K562 (cell line): ENCODE data around the gene RBPJL. TPM values are rescaled to one million over a fixed set of nuclear protein-coding genes. Genes with fewer than 3 reads are reported as not detected.

Experiments used
- ATAC-seq: fragments of 200-7000 bp; cut with Tn5 transposase; 3 replicates; pipeline ENCODE4 v1.9.1; 2020; ENCODE audit warnings: moderate library complexity
- BruUV-seq: library from RNA; stranded (reverse); fragments of 400-500 nt; replicated peaks from 2 replicates; lab custom pipeline; 2021; lab: Mats Ljungman, UMichigan
- CTCF ChIA-PET: fragments of 300-600 bp; formaldehyde crosslinking; extraction: SDS; loops from one replicate; lab custom pipeline; 2021; ENCODE audit warnings: low intra/inter-chr PET ratio; lab: Yijun Ruan, JAX
- POLR2A ChIA-PET: fragments of 300-600, 350-650 bp; sonication (Branson Sonifier 250); formaldehyde crosslinking; extraction: SDS; loops from one replicate; lab custom pipeline; 2021; ENCODE audit warnings: antibody characterized with exemption, inconsistent platforms; lab: Yijun Ruan, JAX
- DNase-seq, 4 experiments: peaks; one replicate each; pipeline versions ENCODE4 v3.0.0 to v3.0.0-alpha.2; 2011 to 2018; ENCODE audit warnings: low spot score in 3 of 4, mixed read lengths in 3 of 4; ENCODE audit errors: extremely low read depth in 1 of 4
- FAIRE-seq: peaks from 2 replicates; lab custom pipeline; 2011; peaks lifted over from hg19 to GRCh38; lab: Jason Lieb, UNC
- H2AFZ ChIP-seq: 2 replicates; pipeline ENCODE4 v1.6.0; 2011; ENCODE audit warnings: low read depth, low read length, control low read depth, inconsistent platforms
- H3K27ac ChIP-seq: fragments of 200-600 bp; 3 replicates; pipeline ENCODE4 v1.8.0; 2011; ENCODE audit warnings: low read depth, mild to moderate bottlenecking, control low read depth, inconsistent platforms, low read length, moderate library complexity, mixed read lengths; ENCODE audit errors: extremely low read depth
- H3K27me3 ChIP-seq, 2 experiments: fragments of 300-600 bp in 1 of 2; 2 replicates in 1 of 2; 3 replicates in 1 of 2; pipeline versions ENCODE4 v1.6.0 to v1.8.0; 2011; ENCODE audit warnings: inconsistent platforms in 2 of 2, low read length in 2 of 2, mild to moderate bottlenecking in 1 of 2, mixed read lengths in 1 of 2, moderate library complexity in 1 of 2; ENCODE audit not compliant: control insufficient read depth in 2 of 2, insufficient read depth in 2 of 2
- H3K36me3 ChIP-seq: fragments of 300-600 bp; 3 replicates; pipeline ENCODE4 v1.8.0; 2011; ENCODE audit warnings: mild to moderate bottlenecking, low read length, inconsistent platforms; ENCODE audit not compliant: control insufficient read depth, insufficient read depth
- H3K4me1 ChIP-seq, 2 experiments: fragments of 200-600 bp in 1 of 2; replicated peaks in 1 of 2; 2 replicates in 1 of 2; 3 replicates in 1 of 2; pipeline versions ENCODE4 v1.5.1 to v1.8.0; 2011; ENCODE audit warnings: inconsistent platforms in 2 of 2, low read length in 2 of 2, mild to moderate bottlenecking in 1 of 2, mixed read lengths in 1 of 2, moderate library complexity in 1 of 2; ENCODE audit not compliant: control insufficient read depth in 2 of 2, insufficient read depth in 2 of 2
- H3K4me2 ChIP-seq: 2 replicates; pipeline ENCODE4 v1.6.1; 2011; ENCODE audit warnings: low read length, control low read depth, inconsistent platforms, mixed read lengths; ENCODE audit not compliant: insufficient read depth
- H3K4me3 ChIP-seq: fragments of 200-600 bp; sonication (generic), shearing (Covaris generic); 2 replicates; pipeline ENCODE4 v1.5.1; 2016; ENCODE audit warnings: control low read depth, inconsistent platforms
- H3K79me2 ChIP-seq: fragments of 200-600 bp; 3 replicates; pipeline ENCODE4 v1.8.0; 2011; ENCODE audit warnings: low read length, inconsistent platforms; ENCODE audit not compliant: control insufficient read depth, insufficient read depth
- H3K9ac ChIP-seq, 2 experiments: 2 replicates each; pipeline versions ENCODE4 v1.6.0 to v1.6.1; 2011; ENCODE audit warnings: low read depth in 2 of 2, low read length in 2 of 2, control low read depth in 1 of 2, inconsistent platforms in 1 of 2, mild to moderate bottlenecking in 1 of 2, mixed read lengths in 1 of 2; ENCODE audit not compliant: insufficient read depth in 1 of 2
- H3K9me1 ChIP-seq: one replicate; pipeline ENCODE4 v1.6.0; 2011; ENCODE audit warnings: inconsistent platforms, mild to moderate bottlenecking, low read length, moderate library complexity; ENCODE audit not compliant: control insufficient read depth, insufficient read depth
- H3K9me3 ChIP-seq: replicated peaks from 2 replicates; pipeline ENCODE4 v1.5.1; 2011; ENCODE audit warnings: low read depth, low read length, inconsistent platforms; ENCODE audit not compliant: control insufficient read depth, insufficient read depth
- H4K20me1 ChIP-seq: replicated peaks from 2 replicates; pipeline ENCODE4 v1.6.1; 2011; ENCODE audit warnings: low read length, inconsistent platforms, mixed read lengths; ENCODE audit not compliant: control insufficient read depth, insufficient read depth
- ADNP ChIP-seq: fragments of 200-800 bp; sonication (Bioruptor generic); IDR thresholded peaks from 2 replicates; pipeline ENCODE4 v1.6.1; 2016; ENCODE audit warnings: missing genetic modification characterization, missing compliant biosample characterization
- ESRRA ChIP-seq: fragments of 450-650 bp; IDR thresholded peaks from 2 replicates; pipeline ENCODE4 v1.6.1; 2014; ENCODE audit warnings: low read depth, mild to moderate bottlenecking, moderate library complexity, borderline replicate concordance
- HIVEP1 ChIP-seq: fragments of 250-450 bp; sonication (Bioruptor Pico); IDR thresholded peaks from 2 replicates; pipeline ENCODE4 v1.4.0; 2020; ENCODE audit warnings: mild to moderate bottlenecking
- HMG20B ChIP-seq: fragments of 250-450 bp; sonication (Bioruptor Pico); IDR thresholded peaks from 2 replicates; pipeline ENCODE4 v1.5.0; 2021; ENCODE audit warnings: mild to moderate bottlenecking
- LCOR ChIP-seq: sonication (generic); formaldehyde crosslinking; IDR thresholded peaks from 2 replicates; pipeline ENCODE4 v1.8.0; 2022; ENCODE audit warnings: mild to moderate bottlenecking, missing genetic modification reagents
- MAFG ChIP-seq: fragments of 450-650 bp; conservative IDR thresholded peaks from 2 replicates; pipeline ENCODE4 v1.6.1; 2016; ENCODE audit warnings: missing genetic modification characterization, missing compliant biosample characterization
- PHF21A ChIP-seq: fragments of 450-650 bp; IDR thresholded peaks from 2 replicates; pipeline ENCODE4 v1.6.1; 2017; ENCODE audit warnings: low read depth, borderline replicate concordance
- PTRF ChIP-seq: fragments of 450-650 bp; IDR thresholded peaks from 2 replicates; pipeline ENCODE4 v1.6.1; 2016; ENCODE audit warnings: mild to moderate bottlenecking, missing genetic modification characterization, missing compliant biosample characterization
- PTTG1 ChIP-seq: fragments of 450-650 bp; IDR thresholded peaks from 2 replicates; pipeline ENCODE4 v1.6.1; 2016; ENCODE audit warnings: low read depth, mild to moderate bottlenecking, missing genetic modification characterization, missing compliant biosample characterization
- RCOR1 ChIP-seq, 2 experiments: IDR thresholded peaks; 2 replicates each; pipeline ENCODE4 v1.6.1; 2012; ENCODE audit warnings: low read depth in 2 of 2, low read length in 2 of 2, borderline replicate concordance in 1 of 2, improper control_type of control experiment in 1 of 2
- SIRT6 ChIP-seq: IDR thresholded peaks from one replicate; pipeline ENCODE4 v1.6.1; 2012; ENCODE audit warnings: low read depth, mild to moderate bottlenecking, control low read depth, inconsistent platforms, low read length, moderate library complexity
- SMAD4 ChIP-seq: fragments of 250-450 bp; sonication (Bioruptor Pico); conservative IDR thresholded peaks from 2 replicates; pipeline ENCODE4 v1.8.0; 2021; ENCODE audit warnings: inconsistent platforms, mild to moderate bottlenecking, moderate library complexity
- SRSF3 ChIP-seq: fragments of 200-400 bp; formaldehyde crosslinking; IDR thresholded peaks from 2 replicates; pipeline ENCODE4 v1.6.1; 2016; ENCODE audit warnings: mild to moderate bottlenecking, low read length, moderate library complexity; ENCODE audit not compliant: insufficient read depth
- TFAM ChIP-seq: fragments of 250-450 bp; sonication (Bioruptor Pico); conservative IDR thresholded peaks from 2 replicates; pipeline ENCODE4 v1.5.0; 2021; ENCODE audit warnings: mild to moderate bottlenecking, moderate library complexity
- TRIM24 ChIP-seq, 2 experiments: fragments of 450-650 bp; IDR thresholded peaks; 2 replicates each; pipeline ENCODE4 v1.6.1; 2016
- ZNF23 ChIP-seq: fragments of 250-450 bp; sonication (Bioruptor Pico); IDR thresholded peaks from 2 replicates; pipeline ENCODE4 v1.4.0; 2020; ENCODE audit warnings: mild to moderate bottlenecking
- ZNF644 ChIP-seq: fragments of 200-800 bp; sonication (Bioruptor generic); IDR thresholded peaks from 2 replicates; pipeline ENCODE4 v1.6.1; 2016; ENCODE audit warnings: low read depth, missing genetic modification characterization, missing compliant biosample characterization
- WGBS: fragments of 100-300 bp; shearing (Covaris generic); methylation state at CpG from one replicate; pipeline ENCODE4 v1.1.6; 2016; ENCODE audit warnings: low coverage, mixed read lengths; ENCODE audit not compliant: insufficient coverage; ENCODE audit errors: missing lambda C conversion rate; 5-methylcytosine and 5-hydroxymethylcytosine counted together
- in situ Hi-C: fragments of 300-500 bp; cut with MboI; formaldehyde crosslinking; loops from 4 replicates; pipeline ENCODE4 v1.15.0; 2018; ENCODE audit warnings: inconsistent platforms, mixed read lengths
- intact Hi-C: fragments of 100-400 bp; cut with micrococcal nuclease; formaldehyde crosslinking; loops from 2 replicates; pipeline ENCODE4 v1.14.2; 2022
- polyA plus RNA-seq, 8 experiments: library from polyadenylated mRNA; depleted of rRNA in 4 of 8; stranded (reverse) in 5 of 8; unstranded in 3 of 8; fragments of >200 nt; fragmentation: Nextera tagmentation in 2 of 8; fragmentation: Illumina TruSeq in 1 of 8; extraction: Ambion mirVana in 2 of 8; extraction: Trizol in 1 of 8; gene quantifications; 2 replicates each; pipeline versions ENCODE4 v1.2.1 to v1.2.3, GENCODE V29; 2011 to 2014; ENCODE audit warnings: inconsistent platforms in 1 of 8, missing spikeins in 1 of 8
- total RNA-seq, 7 experiments: library from RNA; depleted of rRNA in 6 of 7; stranded (reverse); fragments of >200 nt in 6 of 7; fragmentation: Illumina TruSeq in 2 of 7; extraction: Trizol in 2 of 7; gene quantifications; 2 replicates each; pipeline versions ENCODE4 v1.2.1 to v1.2.3, GENCODE V29; 2011 to 2021; ENCODE audit warnings: low replicate concordance in 1 of 7
- TF ChIP-seq, protein P1 (sequence below): sonication (generic); IDR thresholded peaks from 2 replicates; pipeline ENCODE4 v1.6.1; 2016
- TF ChIP-seq, protein P2 (sequence below): fragments of 250-450 bp; sonication (Bioruptor Pico); IDR thresholded peaks from 2 replicates; pipeline ENCODE4 v1.8.0; 2022; ENCODE audit warnings: moderate library complexity, mild to moderate bottlenecking, inconsistent platforms
- TF ChIP-seq, protein P3 (sequence below), 2 experiments: fragments of 450-650 bp in 1 of 2; sonication (generic) in 1 of 2; formaldehyde crosslinking in 1 of 2; IDR thresholded peaks in 1 of 2; conservative IDR thresholded peaks in 1 of 2; 2 replicates each; pipeline versions ENCODE4 v1.6.1 to v1.8.1; 2016 to 2023; ENCODE audit warnings: mild to moderate bottlenecking in 2 of 2, moderate library complexity in 2 of 2, inconsistent platforms in 1 of 2, missing genetic modification reagents in 1 of 2

Gene RBPJL
- total and polyA plus RNA-seq, 9 of the 15 experiments (the other 6 are each of a cell fraction or from before 2014, with no cell fraction given): not detected

DNA sequence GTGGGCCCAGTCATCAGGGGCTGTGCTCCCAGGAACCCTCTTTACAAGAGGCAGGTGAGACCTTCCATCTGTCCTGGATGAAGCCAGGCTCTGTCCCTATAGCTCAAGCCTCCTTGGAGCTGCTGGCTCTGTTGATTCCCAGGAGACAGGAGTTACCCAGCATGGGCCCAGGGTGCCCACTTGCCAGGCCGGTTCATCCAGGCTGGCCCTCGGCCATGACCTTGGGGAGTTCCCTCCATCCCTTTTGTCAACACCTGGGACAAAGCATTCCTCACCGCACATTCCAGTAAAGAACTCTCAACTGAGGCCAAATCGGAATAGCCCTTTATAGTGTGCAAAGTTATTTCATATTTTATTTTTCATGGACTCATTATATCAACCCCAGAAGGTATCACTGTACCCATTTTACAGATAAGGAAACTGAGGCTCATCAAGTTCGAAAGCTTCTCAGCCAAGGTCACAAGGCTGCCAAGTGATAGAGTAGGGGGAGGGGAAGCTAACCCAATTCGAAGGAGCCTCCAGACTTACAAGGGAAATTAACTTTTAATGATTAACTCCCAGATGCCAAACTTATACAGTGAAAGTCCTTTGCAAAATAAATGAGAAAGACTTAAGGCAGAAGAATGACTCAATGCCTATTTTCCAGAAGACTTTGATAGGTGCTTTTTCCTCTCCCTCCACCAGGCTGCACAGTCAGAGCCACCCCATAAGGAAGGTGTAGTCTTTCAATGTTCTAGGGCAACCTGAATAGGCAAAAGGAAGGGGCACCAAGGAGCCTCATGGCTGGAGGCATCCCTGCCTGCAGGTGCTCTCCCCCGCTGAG, 23.1 kb downstream of the RBPJL start:
- Histone ChIP-seq H3K9me3 (no peaks in the 10 kb centered on the region), H3K9me1 (peaks cover under 1% of the 10 kb centered on the region), H3K27ac (no peak overlapping the region), H3K9ac (no peak overlapping the region), H3K36me3 (peaks cover 21% of the 10 kb centered on the region; the same call in 2 of the 3 replicates), H4K20me1 (no peaks in the 10 kb centered on the region), H3K4me1 (peaks cover 0 to 4% of the 10 kb centered on the region in 2 experiments; a peak in 1 of 5 replicates), H3K4me3 (no peak overlapping the region), H2AFZ (no peak overlapping the region), H3K27me3 (no peaks in the 10 kb centered on the region), H3K4me2 (no peak overlapping the region), H3K79me2 (no peaks in the 10 kb centered on the region)
- intact Hi-C loops (no loop called here), in situ Hi-C loops (no loop called here)
- ChIA-PET POLR2A (interaction anchor here (0.6 to 0.9 kb wide), 2 partner anchors 16 to 56 kb away, joined by 3 read pairs; no protein-coding TSS in a partner anchor), CTCF (no interaction called here)
- no TSS peak for BruUV-seq
- DNase-seq: no peak
- ATAC-seq: no peak
- FAIRE-seq: no peak
- WGBS: 66% methylated on average over 7 of the region's 7 CpGs
- TF ChIP-seq ZNF644 (tag) (no peak), MAFG (tag) (no peak), LCOR (CRISPR knock-in tag) (no peak), ADNP (tag) (peak; percentile 79), TFAM (no peak), PTRF (no peak), PHF21A (no peak), SRSF3 (no peak), PTTG1 (tag) (no peak), ZNF23 (no peak), HIVEP1 (CRISPR knock-in tag) (no peak), HMG20B (CRISPR knock-in tag) (no peak), RCOR1 (IDR thresholded peaks at IDR 0.05; ENCODE audit: borderline replicate concordance in 1 of 2, low read depth in 2 of 2, low read length in 2 of 2) (peak in 1 of 2 experiments; percentile 73; a peak in 2 of 4 replicates), SIRT6 (no peak), TRIM24 (IDR thresholded peaks at IDR 0.05) (no peak), SMAD4 (CRISPR knock-in tag) (no peak), ESRRA (peak; percentile 84)
- TF ChIP-seq, protein P1, sequence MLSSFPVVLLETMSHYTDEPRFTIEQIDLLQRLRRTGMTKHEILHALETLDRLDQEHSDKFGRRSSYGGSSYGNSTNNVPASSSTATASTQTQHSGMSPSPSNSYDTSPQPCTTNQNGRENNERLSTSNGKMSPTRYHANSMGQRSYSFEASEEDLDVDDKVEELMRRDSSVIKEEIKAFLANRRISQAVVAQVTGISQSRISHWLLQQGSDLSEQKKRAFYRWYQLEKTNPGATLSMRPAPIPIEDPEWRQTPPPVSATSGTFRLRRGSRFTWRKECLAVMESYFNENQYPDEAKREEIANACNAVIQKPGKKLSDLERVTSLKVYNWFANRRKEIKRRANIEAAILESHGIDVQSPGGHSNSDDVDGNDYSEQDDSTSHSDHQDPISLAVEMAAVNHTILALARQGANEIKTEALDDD: no peak
- TF ChIP-seq, protein P2, sequence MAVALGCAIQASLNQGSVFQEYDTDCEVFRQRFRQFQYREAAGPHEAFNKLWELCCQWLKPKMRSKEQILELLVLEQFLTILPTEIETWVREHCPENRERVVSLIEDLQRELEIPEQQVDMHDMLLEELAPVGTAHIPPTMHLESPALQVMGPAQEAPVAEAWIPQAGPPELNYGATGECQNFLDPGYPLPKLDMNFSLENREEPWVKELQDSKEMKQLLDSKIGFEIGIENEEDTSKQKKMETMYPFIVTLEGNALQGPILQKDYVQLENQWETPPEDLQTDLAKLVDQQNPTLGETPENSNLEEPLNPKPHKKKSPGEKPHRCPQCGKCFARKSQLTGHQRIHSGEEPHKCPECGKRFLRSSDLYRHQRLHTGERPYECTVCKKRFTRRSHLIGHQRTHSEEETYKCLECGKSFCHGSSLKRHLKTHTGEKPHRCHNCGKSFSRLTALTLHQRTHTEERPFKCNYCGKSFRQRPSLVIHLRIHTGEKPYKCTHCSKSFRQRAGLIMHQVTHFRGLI (CRISPR knock-in tag): no peak
- TF ChIP-seq, protein P3, sequence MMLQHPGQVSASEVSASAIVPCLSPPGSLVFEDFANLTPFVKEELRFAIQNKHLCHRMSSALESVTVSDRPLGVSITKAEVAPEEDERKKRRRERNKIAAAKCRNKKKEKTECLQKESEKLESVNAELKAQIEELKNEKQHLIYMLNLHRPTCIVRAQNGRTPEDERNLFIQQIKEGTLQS (IDR thresholded peaks at IDR 0.05): no peak
- TF ChIP-seq, protein P3 (CRISPR knock-in tag; conservative IDR thresholded peaks at IDR 0.05): no peak
